Measurements from ENCODE around the gene TNIK. TPM values are rescaled to one million over a fixed set of nuclear protein-coding genes. Genes with fewer than 3 reads are reported as not detected.

TNIK gene
- total RNA-seq, 1 donor from 2014 or later = 1.5 TPM

DNA sequence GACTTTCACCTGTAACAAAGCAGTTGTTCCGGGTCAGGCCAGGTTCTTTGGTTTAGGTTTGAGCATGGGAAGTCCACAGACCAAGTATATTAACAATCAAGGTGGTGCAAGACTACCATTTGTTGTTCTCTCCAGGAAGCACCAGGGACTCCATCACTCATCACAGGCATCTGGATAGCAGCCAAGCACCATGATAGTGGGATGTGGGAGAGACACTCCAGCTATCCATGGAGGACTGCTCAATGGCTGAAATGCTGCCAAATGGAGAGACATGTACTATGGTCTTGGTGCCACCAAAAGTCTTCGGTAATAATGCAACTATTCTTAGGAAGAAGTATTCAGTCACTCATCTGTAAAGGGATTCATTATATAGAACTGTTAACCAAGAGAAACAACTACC lies 143.0 kb downstream of the TNIK start:
- Mint-ChIP-seq H3K9me3 (ENCODE audit: unreplicated experiment) (no peaks in the 10 kb centered on the region), H3K36me3 (ENCODE audit: unreplicated experiment) (no peaks in the 10 kb centered on the region), H3K27me3 (ENCODE audit: unreplicated experiment) (no peaks in the 10 kb centered on the region), H3K4me1 (ENCODE audit: low read depth, unreplicated experiment) (peaks cover 17% of the 10 kb centered on the region), H3K27ac (ENCODE audit: unreplicated experiment) (no peak overlapping the region), H3K4me3 (ENCODE audit: unreplicated experiment) (no peak overlapping the region)
- TF ChIP-seq, protein P1, sequence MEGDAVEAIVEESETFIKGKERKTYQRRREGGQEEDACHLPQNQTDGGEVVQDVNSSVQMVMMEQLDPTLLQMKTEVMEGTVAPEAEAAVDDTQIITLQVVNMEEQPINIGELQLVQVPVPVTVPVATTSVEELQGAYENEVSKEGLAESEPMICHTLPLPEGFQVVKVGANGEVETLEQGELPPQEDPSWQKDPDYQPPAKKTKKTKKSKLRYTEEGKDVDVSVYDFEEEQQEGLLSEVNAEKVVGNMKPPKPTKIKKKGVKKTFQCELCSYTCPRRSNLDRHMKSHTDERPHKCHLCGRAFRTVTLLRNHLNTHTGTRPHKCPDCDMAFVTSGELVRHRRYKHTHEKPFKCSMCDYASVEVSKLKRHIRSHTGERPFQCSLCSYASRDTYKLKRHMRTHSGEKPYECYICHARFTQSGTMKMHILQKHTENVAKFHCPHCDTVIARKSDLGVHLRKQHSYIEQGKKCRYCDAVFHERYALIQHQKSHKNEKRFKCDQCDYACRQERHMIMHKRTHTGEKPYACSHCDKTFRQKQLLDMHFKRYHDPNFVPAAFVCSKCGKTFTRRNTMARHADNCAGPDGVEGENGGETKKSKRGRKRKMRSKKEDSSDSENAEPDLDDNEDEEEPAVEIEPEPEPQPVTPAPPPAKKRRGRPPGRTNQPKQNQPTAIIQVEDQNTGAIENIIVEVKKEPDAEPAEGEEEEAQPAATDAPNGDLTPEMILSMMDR (IDR thresholded peaks at IDR 0.05; ENCODE audit: partially characterized antibody, unreplicated experiment) = no peak
- no peak for DNase-seq

DNA sequence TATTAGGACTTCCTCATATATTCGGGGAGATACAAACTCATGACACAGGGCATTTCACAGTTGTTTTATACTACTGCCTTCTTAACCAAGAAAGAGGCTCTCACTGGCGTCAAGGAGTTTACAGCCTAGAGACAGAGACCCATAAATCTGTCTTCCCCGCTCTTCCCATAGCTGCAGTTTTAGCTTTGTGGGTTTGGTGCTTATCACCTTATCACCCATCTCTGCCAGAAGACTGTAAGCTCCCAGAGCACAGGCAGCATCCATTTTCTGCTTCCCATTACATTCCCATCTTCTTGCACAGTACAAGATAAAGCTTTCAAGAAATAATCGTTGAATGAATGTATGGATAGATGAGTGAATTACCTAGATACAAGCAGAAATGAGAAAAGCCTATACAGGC lies 144.3 kb downstream of the TNIK start:
- TF ChIP-seq, protein P1 (IDR thresholded peaks at IDR 0.05; ENCODE audit: partially characterized antibody, unreplicated experiment) = no peak
- Mint-ChIP-seq H3K27ac (ENCODE audit: unreplicated experiment) (no peak overlapping the region), H3K27me3 (ENCODE audit: unreplicated experiment) (no peaks in the 10 kb centered on the region), H3K4me3 (ENCODE audit: unreplicated experiment) (no peak overlapping the region), H3K9me3 (ENCODE audit: unreplicated experiment) (no peaks in the 10 kb centered on the region), H3K4me1 (ENCODE audit: low read depth, unreplicated experiment) (peaks cover 8% of the 10 kb centered on the region), H3K36me3 (ENCODE audit: unreplicated experiment) (no peaks in the 10 kb centered on the region)
- no peak for DNase-seq

DNA sequence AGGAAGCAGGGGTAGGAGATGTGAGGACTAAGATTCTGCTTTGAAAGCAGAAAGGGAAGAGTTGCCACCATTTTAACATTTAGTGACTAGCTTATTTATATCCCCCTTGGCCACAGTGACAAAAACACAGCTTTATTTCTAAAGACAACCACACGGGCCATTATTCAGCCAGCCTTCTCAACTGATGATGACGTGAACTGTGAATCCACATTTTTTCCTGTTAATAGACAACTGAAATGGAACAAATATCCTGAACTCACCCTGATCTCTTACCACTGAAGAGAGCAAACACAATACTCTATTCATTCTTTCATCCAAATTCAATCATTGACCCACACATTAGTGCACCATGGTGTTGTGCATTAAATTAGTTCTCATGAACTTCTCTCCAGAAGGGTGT lies 145.1 kb downstream of the TNIK start:
- TF ChIP-seq, protein P1 (IDR thresholded peaks at IDR 0.05; ENCODE audit: partially characterized antibody, unreplicated experiment) = no peak
- no peak overlapping the region for H3K4me3 Mint-ChIP-seq (ENCODE audit: unreplicated experiment)

DNA sequence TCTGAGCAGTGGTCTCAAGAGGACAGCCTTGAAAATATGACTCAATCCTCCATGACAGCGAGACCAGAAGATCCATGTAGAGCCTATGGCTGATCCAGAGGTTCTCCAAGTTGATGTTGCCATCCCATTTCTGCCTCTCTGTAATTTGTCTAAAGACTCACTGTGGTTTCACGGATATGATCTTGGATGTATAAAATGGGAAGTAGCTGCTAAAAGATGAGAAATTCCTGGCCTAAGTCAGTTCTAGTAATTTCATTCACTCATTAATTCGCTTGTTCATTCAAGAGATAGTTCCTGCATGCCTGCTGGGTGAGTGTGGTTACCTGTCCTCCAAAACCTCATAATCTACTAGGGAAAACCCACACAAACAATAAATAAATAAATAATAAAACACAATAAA lies 145.9 kb downstream of the TNIK start:
- DNase-seq = no peak
- H3K36me3 Mint-ChIP-seq (ENCODE audit: unreplicated experiment) = no peaks in the 10 kb centered on the region
- H3K9me3 Mint-ChIP-seq (ENCODE audit: unreplicated experiment) = no peaks in the 10 kb centered on the region
- TF ChIP-seq, protein P1 (IDR thresholded peaks at IDR 0.05; ENCODE audit: partially characterized antibody, unreplicated experiment) = no peak
- no peaks in the 10 kb centered on the region for H3K27me3 Mint-ChIP-seq (ENCODE audit: unreplicated experiment)
- H3K27ac Mint-ChIP-seq (ENCODE audit: unreplicated experiment) = no peak overlapping the region
- no peak overlapping the region for H3K4me3 Mint-ChIP-seq (ENCODE audit: unreplicated experiment)
- no peaks in the 10 kb centered on the region for H3K4me1 Mint-ChIP-seq (ENCODE audit: low read depth, unreplicated experiment)

More for the DNA sequence above, 145.1 kb downstream of the TNIK start:
- Mint-ChIP-seq H3K9me3 (ENCODE audit: unreplicated experiment) (no peaks in the 10 kb centered on the region), H3K27me3 (ENCODE audit: unreplicated experiment) (no peaks in the 10 kb centered on the region), H3K27ac (ENCODE audit: unreplicated experiment) (no peak overlapping the region), H3K36me3 (ENCODE audit: unreplicated experiment) (no peaks in the 10 kb centered on the region), H3K4me1 (ENCODE audit: low read depth, unreplicated experiment) (no peaks in the 10 kb centered on the region)
- no peak for DNase-seq

DNA sequence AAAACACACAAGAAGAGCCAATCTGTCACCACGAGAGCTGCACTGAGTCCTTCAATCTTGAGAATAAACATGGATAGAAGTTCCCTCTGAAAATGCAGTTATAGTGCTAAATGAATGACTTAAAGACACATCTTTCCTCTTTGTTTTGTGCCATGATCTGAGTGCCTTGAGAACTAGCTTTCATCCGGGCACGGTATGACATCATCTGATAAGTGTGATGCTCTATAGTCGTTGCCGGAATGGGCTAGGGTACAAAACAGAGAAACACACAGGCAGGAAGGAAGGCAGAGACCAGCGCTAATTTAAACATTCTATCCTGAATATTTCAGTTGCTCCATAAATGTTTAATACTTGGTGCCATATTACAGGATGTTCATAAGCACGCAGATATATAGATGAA lies 146.5 kb downstream of the TNIK start:
- TF ChIP-seq, protein P1 (IDR thresholded peaks at IDR 0.05; ENCODE audit: partially characterized antibody, unreplicated experiment) = no peak
- Mint-ChIP-seq H3K9me3 (ENCODE audit: unreplicated experiment) (no peaks in the 10 kb centered on the region), H3K27me3 (ENCODE audit: unreplicated experiment) (no peaks in the 10 kb centered on the region), H3K27ac (ENCODE audit: unreplicated experiment) (no peak overlapping the region), H3K4me1 (ENCODE audit: low read depth, unreplicated experiment) (no peaks in the 10 kb centered on the region), H3K36me3 (ENCODE audit: unreplicated experiment) (no peaks in the 10 kb centered on the region), H3K4me3 (ENCODE audit: unreplicated experiment) (no peak overlapping the region)
- DNase-seq = no peak

Data from glutamatergic neuron (in vitro differentiated cells).